Measurements from ENCODE around the gene MAD1L1.

- TF ChIP-seq TBP (CRISPR knock-in tag; IDR thresholded peaks at IDR 0.05) (no peak), CBX5 (CRISPR knock-in tag; IDR thresholded peaks at IDR 0.05; ENCODE audit: borderline replicate concordance) (no peak), SOX5 (CRISPR knock-in tag; IDR thresholded peaks at IDR 0.05; ENCODE audit: borderline replicate concordance) (no peak)
Observed at GRCh38 chr7:2019461-2019710, 213.4 kb downstream of the MAD1L1 start.

Measured in HepG2 (cell line).